Fibroblast of lung (primary cell): ENCODE data around the gene HIVEP3. TPM values are rescaled to one million over a fixed set of nuclear protein-coding genes. Genes with fewer than 3 reads are reported as not detected.

Experiments
- DNase-seq, 2 donors: peaks; one replicate each; pipeline versions ENCODE4 v3.0.0 to v3.0.0-alpha.2; 2010; ENCODE audit warnings: low read depth in 2 of 2
- H2AFZ ChIP-seq: 2 replicates; pipeline ENCODE4 v1.5.1; 2012; ENCODE audit warnings: low read length, control low read depth, inconsistent platforms
- H3K27ac ChIP-seq: 2 replicates; pipeline ENCODE4 v1.5.1; 2011; ENCODE audit warnings: low read length, control low read depth; ENCODE audit not compliant: insufficient read depth
- H3K27me3 ChIP-seq: 2 replicates; pipeline ENCODE4 v1.5.1; 2011; ENCODE audit warnings: mild to moderate bottlenecking, low read length; ENCODE audit not compliant: control insufficient read depth, insufficient read depth
- H3K36me3 ChIP-seq: 2 replicates; pipeline ENCODE4 v1.5.1; 2011; ENCODE audit warnings: low read length; ENCODE audit not compliant: control insufficient read depth, insufficient read depth
- H3K4me1 ChIP-seq: 2 replicates; pipeline ENCODE4 v1.5.1; 2011; ENCODE audit warnings: low read length; ENCODE audit not compliant: control insufficient read depth, insufficient read depth; ENCODE audit errors: extremely low read depth
- H3K4me2 ChIP-seq: 2 replicates; pipeline ENCODE4 v1.5.1; 2011; ENCODE audit warnings: low read length, control low read depth; ENCODE audit not compliant: insufficient read depth; ENCODE audit errors: extremely low read depth
- H3K4me3 ChIP-seq, 4 experiments: fragments of 200-600 bp in 1 of 4; sonication (generic) in 1 of 4; replicated peaks in 1 of 4; 2 replicates each; pipeline ENCODE4 v1.5.1; 2011 to 2016; ENCODE audit warnings: low read length in 4 of 4, low read depth in 3 of 4, mild to moderate bottlenecking in 3 of 4, control low read depth in 2 of 4, inconsistent platforms in 1 of 4, mixed read lengths in 1 of 4; ENCODE audit not compliant: insufficient read depth in 1 of 4; ENCODE audit errors: control extremely low read depth in 1 of 4
- H3K79me2 ChIP-seq: 2 replicates; pipeline ENCODE4 v1.5.1; 2012; ENCODE audit warnings: mild to moderate bottlenecking, low read length, inconsistent platforms; ENCODE audit not compliant: control insufficient read depth, insufficient read depth
- H3K9ac ChIP-seq: 2 replicates; pipeline ENCODE4 v1.5.1; 2011; ENCODE audit warnings: mild to moderate bottlenecking, low read length, control low read depth; ENCODE audit not compliant: insufficient read depth
- H3K9me3 ChIP-seq: 2 replicates; pipeline ENCODE4 v1.5.1; 2012; ENCODE audit warnings: low read depth, low read length; ENCODE audit not compliant: control insufficient read depth, insufficient read depth
- H4K20me1 ChIP-seq: 2 replicates; pipeline ENCODE4 v1.5.1; 2011; ENCODE audit warnings: low read length; ENCODE audit not compliant: control insufficient read depth, insufficient read depth; ENCODE audit errors: extremely low read depth
- CTCF ChIP-seq, 2 donors: IDR thresholded peaks in 1 of 2; conservative IDR thresholded peaks in 1 of 2; 1 replicate in 1 of 2; 2 replicates in 1 of 2; pipeline ENCODE4 v1.5.1; 2011 to 2012; ENCODE audit warnings: low read length in 2 of 2, control low read depth in 1 of 2, inconsistent platforms in 1 of 2, low read depth in 1 of 2, mild to moderate bottlenecking in 1 of 2
- EZH2 ChIP-seq: IDR thresholded peaks from 2 replicates; pipeline ENCODE4 v1.5.1; 2012; ENCODE audit warnings: low read length, control low read depth, mild to moderate bottlenecking; ENCODE audit errors: missing control alignments
- polyA plus RNA-seq, 2 donors: library from polyadenylated mRNA; depleted of rRNA in 1 of 2; stranded (reverse) in 1 of 2; unstranded in 1 of 2; fragments of >200 nt; gene quantifications; 2 replicates each; pipeline ENCODE4 v1.2.1, GENCODE V29; 2011 to 2012; ENCODE audit warnings: missing spikeins in 1 of 2
- total RNA-seq: library from RNA; depleted of rRNA; stranded (reverse); fragments of >200 nt; gene quantifications from 2 replicates; pipeline ENCODE4 v1.2.1, GENCODE V29; 2014

HIVEP3 gene
- total and polyA plus RNA-seq, 2 donors (not counting 1 experiment from before 2014, with no cell fraction given), result 0.83 to 3.2 TPM

DNA sequence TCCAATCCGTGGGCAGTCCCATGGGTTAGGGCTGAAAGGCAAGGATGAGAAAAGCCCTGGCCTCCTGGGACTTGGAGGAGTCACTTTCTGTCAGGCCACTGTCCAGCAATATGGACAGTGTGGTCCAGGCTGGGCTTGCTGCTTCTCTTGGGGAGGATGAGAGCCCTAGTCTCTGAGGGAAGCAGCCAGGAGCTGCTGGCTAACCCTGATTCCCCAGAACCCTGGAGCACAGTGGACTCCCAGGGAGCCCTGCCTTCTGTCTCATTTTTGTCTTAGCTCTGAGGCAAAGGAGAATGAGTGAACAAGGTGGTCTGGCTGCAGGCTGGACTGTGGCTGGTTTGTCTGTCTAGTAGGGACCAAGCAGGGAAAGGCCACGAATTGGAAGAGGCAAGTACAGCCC is 410.4 kb downstream of the HIVEP3 start:
- Histone ChIP-seq H2AFZ (no peak overlapping the region), H4K20me1 (no peaks in the 10 kb centered on the region), H3K27me3 (no peaks in the 10 kb centered on the region), H3K4me1 (no peaks in the 10 kb centered on the region), H3K4me2 (no peak overlapping the region), H3K4me3 (no peak overlapping the region), H3K36me3 (no peaks in the 10 kb centered on the region), H3K27ac (no peak overlapping the region), H3K9me3 (no peaks in the 10 kb centered on the region), H3K9ac (no peak overlapping the region), H3K79me2 (no peaks in the 10 kb centered on the region)
- TF ChIP-seq EZH2 (no peak), CTCF (conservative IDR thresholded peaks at IDR 0.05 in 1 of 2, IDR thresholded peaks at IDR 0.05 in 1 of 2; ENCODE audit: low read depth in 1 of 2, low read length in 2 of 2) (no peak)
- no peak for DNase-seq

DNA sequence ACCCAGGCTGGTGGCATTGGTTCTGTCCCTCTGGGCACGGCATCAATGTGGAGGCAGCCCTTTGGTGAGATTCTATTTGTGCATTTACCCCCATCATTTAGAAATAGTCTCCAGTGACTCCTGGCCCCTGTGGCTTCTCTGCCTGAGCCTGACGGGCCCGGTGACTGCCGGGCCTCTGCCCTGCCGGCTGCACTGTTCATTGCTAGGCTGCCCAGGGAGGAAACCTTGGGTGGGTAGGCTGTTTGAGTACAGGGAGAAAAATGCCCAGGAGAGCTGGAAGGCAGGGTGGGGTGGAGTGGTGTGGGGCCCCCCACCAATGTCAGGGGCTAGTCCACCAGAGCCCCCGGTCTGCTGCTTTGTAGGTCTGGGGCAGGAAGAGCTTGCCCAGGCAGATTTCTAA is 410.9 kb downstream of the HIVEP3 start:
- Histone ChIP-seq H4K20me1 (no peaks in the 10 kb centered on the region), H3K4me3 (no peak overlapping the region), H3K27ac (no peak overlapping the region), H3K27me3 (no peaks in the 10 kb centered on the region), H3K4me1 (no peaks in the 10 kb centered on the region), H2AFZ (no peak overlapping the region), H3K79me2 (no peaks in the 10 kb centered on the region), H3K36me3 (no peaks in the 10 kb centered on the region), H3K9me3 (no peaks in the 10 kb centered on the region), H3K4me2 (no peak overlapping the region), H3K9ac (no peak overlapping the region)
- TF ChIP-seq EZH2 (no peak), CTCF (conservative IDR thresholded peaks at IDR 0.05 in 1 of 2, IDR thresholded peaks at IDR 0.05 in 1 of 2; ENCODE audit: low read depth in 1 of 2, low read length in 2 of 2) (no peak)
- DNase-seq, result no peak

- Histone ChIP-seq H3K4me2 (no peak overlapping the region), H4K20me1 (no peaks in the 10 kb centered on the region), H3K27me3 (no peaks in the 10 kb centered on the region), H3K27ac (no peak overlapping the region), H3K4me1 (no peaks in the 10 kb centered on the region), H3K36me3 (no peaks in the 10 kb centered on the region), H3K4me3 (no peak overlapping the region), H3K79me2 (no peaks in the 10 kb centered on the region), H3K9me3 (no peaks in the 10 kb centered on the region), H2AFZ (no peak overlapping the region), H3K9ac (no peak overlapping the region)
- no peak for DNase-seq
- TF ChIP-seq EZH2, result no peak
- TF ChIP-seq CTCF (conservative IDR thresholded peaks at IDR 0.05 in 1 of 2, IDR thresholded peaks at IDR 0.05 in 1 of 2; ENCODE audit: low read depth in 1 of 2, low read length in 2 of 2), result no peak
Measured at GRCh38 chr1:41507110-41507720, 411.5 kb downstream of the HIVEP3 start.
